Subcutaneous abdominal adipose tissue (tissue), 5 donors: ENCODE measurements around the gene PERM1.

Experiments used
- H3K27ac ChIP-seq: one replicate; pipeline ENCODE4 v1.7.0; 2013; ENCODE audit warnings: low read depth, mild to moderate bottlenecking, inconsistent platforms, low read length, moderate library complexity
- H3K27me3 ChIP-seq, 5 donors: one replicate each; pipeline ENCODE4 v1.7.0; 2013; ENCODE audit warnings: low read length in 5 of 5, inconsistent platforms in 1 of 5; ENCODE audit not compliant: control insufficient read depth in 5 of 5, insufficient read depth in 4 of 5
- H3K36me3 ChIP-seq, 5 donors: one replicate each; pipeline ENCODE4 v1.7.0; 2013; ENCODE audit warnings: low read length in 5 of 5; ENCODE audit not compliant: control insufficient read depth in 5 of 5, insufficient read depth in 5 of 5
- H3K4me1 ChIP-seq, 5 donors: one replicate each; pipeline ENCODE4 v1.7.0; 2013; ENCODE audit warnings: low read length in 5 of 5, mild to moderate bottlenecking in 3 of 5, moderate library complexity in 1 of 5; ENCODE audit not compliant: control insufficient read depth in 5 of 5, insufficient read depth in 5 of 5
- H3K4me3 ChIP-seq, 5 donors: one replicate each; pipeline ENCODE4 v1.7.0; 2013; ENCODE audit warnings: low read length in 5 of 5, low read depth in 1 of 5
- H3K9ac ChIP-seq, 5 donors: one replicate each; pipeline ENCODE4 v1.7.0; 2013; ENCODE audit warnings: low read length in 5 of 5, mild to moderate bottlenecking in 4 of 5, moderate library complexity in 3 of 5
- H3K9me3 ChIP-seq, 5 donors: one replicate each; pipeline ENCODE4 v1.7.0; 2013; ENCODE audit warnings: low read length in 5 of 5; ENCODE audit not compliant: control insufficient read depth in 5 of 5
- donor health status: healthy.
- donor health status: healthy.
- donor health status: healthy.
- donor health status: healthy.
- donor health status: healthy.

Gene PERM1

GRCh38 chr1:935751-936231 is 46.1 kb downstream of the PERM1 start:
- Histone ChIP-seq H3K27me3 (peaks cover 52 to 71% (median 61%) of the 10 kb centered on the region in 5 donors), H3K4me1 (peaks cover 0 to 23% (median 14%) of the 10 kb centered on the region in 5 donors), H3K36me3 (no peaks in the 10 kb centered on the region), H3K27ac (no peak overlapping the region), H3K4me3 (no peak overlapping the region), H3K9ac (no peak overlapping the region), H3K9me3 (no peaks in the 10 kb centered on the region)

GRCh38 chr1:934991-935750 is 46.7 kb downstream of the PERM1 start:
- Histone ChIP-seq H3K27ac (no peak overlapping the region), H3K9ac (no peak overlapping the region), H3K36me3 (no peaks in the 10 kb centered on the region), H3K9me3 (no peaks in the 10 kb centered on the region), H3K4me3 (no peak overlapping the region), H3K4me1 (peaks cover 0 to 18% (median 9%) of the 10 kb centered on the region in 5 donors), H3K27me3 (peaks cover 50 to 72% (median 60%) of the 10 kb centered on the region in 5 donors)

GRCh38 chr1:933603-933940 is 48.3 kb downstream of the PERM1 start:
- H3K9ac ChIP-seq = no peak overlapping the region
- H3K36me3 ChIP-seq = no peaks in the 10 kb centered on the region
- H3K9me3 ChIP-seq = no peaks in the 10 kb centered on the region
- H3K27me3 ChIP-seq = peaks cover 38 to 63% (median 54%) of the 10 kb centered on the region in 5 donors
- no peak overlapping the region for H3K4me3 ChIP-seq
- H3K4me1 ChIP-seq = peaks cover 0 to 12% (median 3%) of the 10 kb centered on the region in 5 donors
- H3K27ac ChIP-seq = no peak overlapping the region

- peaks cover 0 to 12% (median 3%) of the 10 kb centered on the region in 5 donors for H3K4me1 ChIP-seq
- no peaks in the 10 kb centered on the region for H3K36me3 ChIP-seq
- H3K9ac ChIP-seq = no peak overlapping the region
- H3K27me3 ChIP-seq = peaks cover 33 to 60% (median 52%) of the 10 kb centered on the region in 5 donors
- H3K27ac ChIP-seq = no peak overlapping the region
- no peak overlapping the region for H3K4me3 ChIP-seq
- H3K9me3 ChIP-seq = no peaks in the 10 kb centered on the region
Measured at GRCh38 chr1:932776-933602, 48.9 kb downstream of the PERM1 start.

- Histone ChIP-seq H3K4me3 (no peak overlapping the region), H3K4me1 (peaks cover 0 to 12% (median 3%) of the 10 kb centered on the region in 5 donors), H3K27me3 (peaks cover 34 to 62% (median 55%) of the 10 kb centered on the region in 5 donors)
Measured at GRCh38 chr1:932173-932510, 49.8 kb downstream of the PERM1 start.

GRCh38 chr1:931380-932172 is 50.3 kb downstream of the PERM1 start:
- no peak overlapping the region for H3K4me3 ChIP-seq
- H3K36me3 ChIP-seq = no peaks in the 10 kb centered on the region
- peaks cover 0 to 12% (median 3%) of the 10 kb centered on the region in 5 donors for H3K4me1 ChIP-seq
- H3K9ac ChIP-seq = no peak overlapping the region
- peaks cover 35 to 62% (median 55%) of the 10 kb centered on the region in 5 donors for H3K27me3 ChIP-seq
- no peaks in the 10 kb centered on the region for H3K9me3 ChIP-seq
- H3K27ac ChIP-seq = no peak overlapping the region

More at GRCh38 chr1:932173-932510, 49.8 kb downstream of the PERM1 start:
- H3K27ac ChIP-seq = no peak overlapping the region
- no peaks in the 10 kb centered on the region for H3K36me3 ChIP-seq
- H3K9ac ChIP-seq = no peak overlapping the region
- H3K9me3 ChIP-seq = no peaks in the 10 kb centered on the region

GRCh38 chr1:930633-931138 is 51.2 kb downstream of the PERM1 start:
- H3K27ac ChIP-seq = no peak overlapping the region
- peaks cover 0 to 10% (median 3%) of the 10 kb centered on the region in 5 donors for H3K4me1 ChIP-seq
- H3K36me3 ChIP-seq = no peaks in the 10 kb centered on the region
- peaks cover 38 to 64% (median 58%) of the 10 kb centered on the region in 5 donors for H3K27me3 ChIP-seq
- no peak overlapping the region for H3K4me3 ChIP-seq
- no peaks in the 10 kb centered on the region for H3K9me3 ChIP-seq
- no peak overlapping the region for H3K9ac ChIP-seq

- Histone ChIP-seq H3K4me1 (peaks cover 0 to 11% (median 8%) of the 10 kb centered on the region in 5 donors), H3K27me3 (peaks cover 33 to 59% (median 56%) of the 10 kb centered on the region in 5 donors), H3K27ac (no peak overlapping the region), H3K9ac (no peak overlapping the region), H3K36me3 (no peaks in the 10 kb centered on the region), H3K4me3 (no peak overlapping the region), H3K9me3 (no peaks in the 10 kb centered on the region)
Measured at GRCh38 chr1:929712-930632, 51.9 kb downstream of the PERM1 start.
